Rectal smooth muscle tissue (tissue), 1 donor: ENCODE data around the gene MYO1E.

Source experiments
- H3K27ac ChIP-seq: one replicate; pipeline ENCODE4 v1.7.0; 2013; ENCODE audit warnings: low read depth, low read length, inconsistent platforms
- H3K27me3 ChIP-seq: one replicate; pipeline ENCODE4 v1.7.0; 2013; ENCODE audit warnings: low read length; ENCODE audit not compliant: control insufficient read depth, insufficient read depth
- H3K36me3 ChIP-seq: one replicate; pipeline ENCODE4 v1.7.0; 2013; ENCODE audit warnings: low read length; ENCODE audit not compliant: control insufficient read depth, insufficient read depth
- H3K4me1 ChIP-seq: one replicate; pipeline ENCODE4 v1.7.0; 2013; ENCODE audit warnings: low read length; ENCODE audit not compliant: control insufficient read depth, insufficient read depth
- H3K4me3 ChIP-seq: one replicate; pipeline ENCODE4 v1.7.0; 2013; ENCODE audit warnings: low read length
- H3K9ac ChIP-seq: one replicate; pipeline ENCODE4 v1.7.0; 2013; ENCODE audit warnings: low read length

Gene MYO1E

DNA sequence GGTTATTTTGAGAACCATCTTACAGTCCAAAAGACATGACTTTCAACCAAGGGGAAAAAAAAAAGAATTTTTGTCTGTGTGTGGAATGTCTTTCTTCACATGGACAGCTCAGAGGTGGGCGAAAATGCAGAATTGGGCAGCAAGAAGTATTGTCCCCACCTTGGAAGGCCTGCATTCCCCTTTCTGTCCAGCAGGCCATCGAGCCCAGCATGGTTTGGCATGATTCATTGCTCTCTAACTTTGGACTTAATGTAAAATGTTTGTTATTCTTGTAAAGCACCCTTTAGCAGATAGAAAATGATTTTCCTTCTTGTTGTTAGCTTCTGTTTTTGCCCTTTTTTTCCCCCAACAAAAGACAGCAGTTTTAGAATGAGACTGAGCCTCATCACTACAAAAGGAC, 12.4 kb downstream of the MYO1E start:
- H3K27me3 ChIP-seq, result no peaks in the 10 kb centered on the region

DNA sequence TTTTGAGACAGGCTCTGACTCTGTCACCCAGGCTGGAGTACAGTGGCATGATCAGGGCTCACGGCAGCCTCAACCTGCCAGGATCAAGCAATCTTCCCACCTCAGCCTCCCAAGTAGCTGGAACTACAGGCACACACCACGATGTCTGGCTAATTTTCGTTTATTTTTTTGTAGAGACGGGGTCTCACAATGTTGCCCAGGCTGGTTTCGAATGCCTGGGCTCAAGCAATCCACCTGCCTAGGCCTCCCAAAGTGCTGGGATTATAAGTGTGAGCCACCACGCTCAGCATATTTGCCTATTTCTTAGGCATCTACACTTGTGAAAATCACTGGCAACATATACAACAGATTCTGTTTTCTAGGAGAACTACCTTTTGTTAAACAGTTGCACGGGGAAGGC, 16.9 kb downstream of the MYO1E start:
- Histone ChIP-seq H3K9ac (no peak overlapping the region), H3K4me3 (no peak overlapping the region), H3K27me3 (no peaks in the 10 kb centered on the region), H3K36me3 (no peaks in the 10 kb centered on the region), H3K27ac (no peak overlapping the region), H3K4me1 (no peaks in the 10 kb centered on the region)

More for the DNA sequence above, 12.4 kb downstream of the MYO1E start:
- H3K9ac ChIP-seq, result no peak overlapping the region
- H3K27ac ChIP-seq, result no peak overlapping the region
- no peaks in the 10 kb centered on the region for H3K36me3 ChIP-seq
- H3K4me3 ChIP-seq, result no peak overlapping the region
- H3K4me1 ChIP-seq, result no peaks in the 10 kb centered on the region

DNA sequence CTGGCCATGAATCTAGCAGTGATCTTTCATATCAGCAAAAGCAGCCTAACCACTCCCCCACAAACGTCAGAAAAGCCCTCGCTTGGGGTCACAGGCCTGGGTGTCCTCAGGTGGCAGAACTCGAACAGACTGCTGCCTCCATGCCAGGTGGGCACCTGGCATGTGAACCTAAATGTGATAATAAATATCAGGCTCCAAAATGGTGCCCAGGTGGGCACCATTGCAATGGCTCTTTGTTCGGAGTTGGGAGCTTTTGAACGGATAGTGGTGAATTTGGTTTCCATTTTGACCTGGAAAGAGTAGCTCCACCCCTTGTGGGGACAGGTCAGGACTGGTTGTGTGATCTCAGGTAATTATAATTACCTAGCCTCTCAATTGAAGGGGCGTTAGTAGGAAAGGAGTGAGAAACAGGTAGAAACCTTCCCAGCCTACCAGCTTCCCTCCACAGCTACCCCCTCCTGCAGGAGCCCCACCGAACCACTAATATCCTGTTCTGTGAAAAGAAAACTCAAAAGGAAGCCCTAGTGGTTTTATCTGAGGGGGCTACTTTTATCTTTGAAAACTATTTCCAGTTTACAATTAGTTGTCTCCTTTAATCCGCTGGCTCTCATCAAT, 18.1 kb downstream of the MYO1E start:
- no peak overlapping the region for H3K4me3 ChIP-seq
- H3K9ac ChIP-seq, result no peak overlapping the region
- no peak overlapping the region for H3K27ac ChIP-seq
- no peaks in the 10 kb centered on the region for H3K27me3 ChIP-seq
- H3K4me1 ChIP-seq, result no peaks in the 10 kb centered on the region
- no peaks in the 10 kb centered on the region for H3K36me3 ChIP-seq

DNA sequence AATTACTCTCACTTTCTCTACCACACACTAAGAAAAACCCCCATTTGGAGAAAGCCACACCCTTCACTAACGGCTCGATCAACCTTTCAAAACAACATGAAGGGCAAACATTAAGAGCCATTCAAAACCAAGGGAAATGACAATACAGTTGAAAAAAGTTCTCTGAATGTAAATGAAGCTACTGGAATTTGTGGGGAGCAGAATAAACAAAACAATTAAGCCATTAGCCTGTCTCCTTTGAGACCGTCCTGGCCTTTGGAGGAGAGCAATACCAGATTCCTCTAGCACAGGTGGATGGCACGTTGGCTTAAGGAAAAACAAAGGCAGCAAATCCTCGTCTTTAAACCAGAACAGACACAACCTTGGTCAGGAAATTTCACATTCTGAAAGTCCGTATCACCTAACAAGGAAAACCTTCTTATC, 18.7 kb downstream of the MYO1E start:
- Histone ChIP-seq H3K4me1 (no peaks in the 10 kb centered on the region), H3K36me3 (no peaks in the 10 kb centered on the region), H3K27ac (no peak overlapping the region), H3K27me3 (no peaks in the 10 kb centered on the region), H3K9ac (no peak overlapping the region), H3K4me3 (no peak overlapping the region)

DNA sequence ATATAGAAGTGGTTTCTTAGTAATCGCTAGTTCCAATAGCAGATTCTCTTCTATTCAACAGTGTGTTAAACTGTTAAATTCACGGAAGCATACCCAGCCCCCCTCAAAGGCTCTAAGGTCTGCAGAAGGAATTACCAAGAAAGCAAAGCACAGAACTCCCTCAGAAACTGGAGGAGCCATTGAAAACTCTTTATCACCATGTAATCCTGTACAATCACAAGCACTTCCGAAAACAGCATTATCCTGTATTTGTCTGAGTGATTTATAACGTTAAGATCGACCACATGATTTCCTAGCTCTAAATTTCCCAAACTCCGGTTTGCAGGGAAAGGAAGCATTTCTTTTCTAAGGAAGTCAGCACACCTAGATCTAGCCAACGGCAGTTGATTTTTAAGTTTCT, 20.0 kb downstream of the MYO1E start:
- no peaks in the 10 kb centered on the region for H3K27me3 ChIP-seq
- H3K36me3 ChIP-seq, result no peaks in the 10 kb centered on the region
- H3K9ac ChIP-seq, result no peak overlapping the region
- no peak overlapping the region for H3K27ac ChIP-seq
- H3K4me3 ChIP-seq, result no peak overlapping the region
- H3K4me1 ChIP-seq, result no peaks in the 10 kb centered on the region

DNA sequence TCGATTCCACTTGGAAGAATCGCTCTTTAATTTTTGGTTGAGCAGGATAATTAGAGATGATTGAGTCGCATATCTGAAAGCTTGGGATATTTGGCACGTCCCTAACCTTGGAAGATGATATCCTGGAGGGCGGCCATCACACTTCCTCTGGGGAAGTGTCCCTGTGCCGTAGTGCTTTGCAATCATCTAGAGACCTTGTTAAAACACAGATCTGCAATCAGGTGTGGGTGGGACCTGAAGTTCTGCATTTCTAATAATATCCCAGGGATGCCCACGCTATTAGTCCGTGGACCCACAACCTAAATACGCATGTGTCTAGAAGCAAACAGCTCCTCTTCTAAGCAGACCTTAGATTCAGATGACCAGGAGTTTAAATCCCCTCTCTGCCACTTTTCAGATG, 20.5 kb downstream of the MYO1E start:
- H3K36me3 ChIP-seq, result no peaks in the 10 kb centered on the region
- H3K4me1 ChIP-seq, result no peaks in the 10 kb centered on the region
- no peak overlapping the region for H3K27ac ChIP-seq
- no peak overlapping the region for H3K9ac ChIP-seq
- no peaks in the 10 kb centered on the region for H3K27me3 ChIP-seq
- no peak overlapping the region for H3K4me3 ChIP-seq

DNA sequence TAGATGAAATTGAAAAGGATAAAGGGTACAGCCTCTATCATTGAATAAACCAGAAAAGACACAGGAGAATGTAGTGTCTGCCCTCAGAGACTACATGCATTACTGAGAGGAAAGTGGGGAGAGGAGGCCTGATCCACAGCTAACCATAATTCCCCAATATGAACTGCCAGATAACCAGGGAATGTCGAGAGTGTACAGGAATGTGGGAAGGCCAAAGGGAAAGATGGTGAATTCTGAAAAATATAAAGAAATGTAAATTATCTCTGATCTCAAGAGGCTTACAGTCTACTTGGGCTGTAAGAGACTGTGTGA, 22.3 kb downstream of the MYO1E start:
- H3K27ac ChIP-seq, result no peak overlapping the region
- no peaks in the 10 kb centered on the region for H3K4me1 ChIP-seq

DNA sequence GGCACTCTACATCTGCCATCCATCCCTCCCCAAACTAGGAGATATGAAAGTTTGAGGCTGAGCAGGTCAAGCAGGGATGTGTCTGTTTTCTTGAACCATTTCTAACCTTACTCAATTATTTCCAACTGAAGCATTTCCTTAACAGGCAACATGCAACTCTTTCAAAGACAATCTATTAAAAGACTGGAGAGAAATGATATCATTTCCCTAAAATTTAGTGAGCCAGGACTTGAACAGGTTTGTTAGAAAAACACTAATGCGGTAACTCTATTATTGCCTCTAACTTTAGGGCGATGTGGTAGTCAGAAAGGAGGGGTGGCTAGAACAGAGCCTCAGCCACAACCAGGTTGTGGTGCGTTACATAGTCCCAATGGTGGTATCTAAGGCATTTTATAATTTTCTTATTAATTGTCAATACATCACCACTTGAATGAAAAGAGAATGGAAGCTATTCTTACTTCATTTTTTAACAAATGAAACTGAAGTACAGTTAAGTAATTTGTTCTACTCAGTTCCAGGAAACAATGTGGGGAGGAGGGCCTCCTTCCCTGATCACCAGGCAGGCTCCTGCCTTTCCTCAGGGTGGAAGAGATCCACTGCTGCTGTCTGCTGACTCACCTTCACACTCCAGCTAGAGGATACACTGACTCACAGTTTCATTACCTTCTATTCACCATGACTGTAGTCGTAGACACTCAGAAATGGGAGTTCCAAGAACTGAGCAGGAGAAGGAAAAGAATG, 22.8 kb downstream of the MYO1E start:
- no peaks in the 10 kb centered on the region for H3K27me3 ChIP-seq
- H3K4me3 ChIP-seq, result no peak overlapping the region

More for the DNA sequence above, 22.3 kb downstream of the MYO1E start:
- Histone ChIP-seq H3K27me3 (no peaks in the 10 kb centered on the region), H3K36me3 (no peaks in the 10 kb centered on the region), H3K4me3 (no peak overlapping the region), H3K9ac (no peak overlapping the region)

DNA sequence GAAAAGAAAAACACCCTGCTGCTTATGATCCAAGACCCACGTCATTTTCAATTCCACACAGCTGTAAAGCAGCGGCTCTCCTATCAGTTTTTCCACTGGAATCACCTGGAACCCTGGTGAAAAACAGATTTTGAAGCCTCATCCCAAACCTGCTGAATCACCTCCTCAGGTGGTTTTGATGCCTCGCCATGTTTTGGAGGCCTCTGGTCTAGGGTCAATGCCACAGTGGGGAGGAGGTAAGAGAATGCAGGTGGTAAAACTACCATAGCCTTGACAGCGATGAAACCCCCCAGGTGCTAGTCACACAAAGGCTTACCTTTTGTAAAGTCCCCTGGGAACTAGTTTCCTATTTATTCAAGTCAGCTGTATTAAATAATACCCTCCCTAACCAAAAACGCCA, 24.8 kb downstream of the MYO1E start:
- Histone ChIP-seq H3K9ac (no peak overlapping the region), H3K36me3 (no peaks in the 10 kb centered on the region), H3K27ac (no peak overlapping the region), H3K27me3 (no peaks in the 10 kb centered on the region), H3K4me1 (no peaks in the 10 kb centered on the region), H3K4me3 (no peak overlapping the region)

More for the DNA sequence above, 22.8 kb downstream of the MYO1E start:
- peak overlapping the region; percentile 6 for H3K27ac ChIP-seq
- no peaks in the 10 kb centered on the region for H3K4me1 ChIP-seq
- no peaks in the 10 kb centered on the region for H3K36me3 ChIP-seq
- no peak overlapping the region for H3K9ac ChIP-seq

DNA sequence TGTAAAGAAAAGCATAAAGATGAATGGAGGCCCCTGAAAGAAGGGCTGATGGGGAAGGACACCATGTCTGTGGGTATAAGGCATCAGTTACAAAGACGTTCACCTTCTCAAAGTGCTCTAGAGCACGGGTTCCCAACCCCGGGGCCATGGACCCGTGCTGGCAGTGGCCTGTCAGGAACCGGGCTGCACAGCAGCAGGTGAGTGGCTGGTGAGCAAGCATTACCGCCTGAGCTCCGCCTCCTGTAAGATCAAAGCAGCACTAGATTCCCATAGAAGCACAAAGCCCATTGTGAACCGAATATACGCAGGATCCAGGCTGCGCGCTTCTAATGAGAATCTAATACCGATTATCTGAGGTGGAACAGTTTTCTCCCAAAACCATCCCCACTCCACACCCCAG, 25.7 kb downstream of the MYO1E start:
- Histone ChIP-seq H3K9ac (no peak overlapping the region), H3K4me1 (no peaks in the 10 kb centered on the region), H3K36me3 (no peaks in the 10 kb centered on the region), H3K4me3 (no peak overlapping the region), H3K27ac (no peak overlapping the region), H3K27me3 (no peaks in the 10 kb centered on the region)

DNA sequence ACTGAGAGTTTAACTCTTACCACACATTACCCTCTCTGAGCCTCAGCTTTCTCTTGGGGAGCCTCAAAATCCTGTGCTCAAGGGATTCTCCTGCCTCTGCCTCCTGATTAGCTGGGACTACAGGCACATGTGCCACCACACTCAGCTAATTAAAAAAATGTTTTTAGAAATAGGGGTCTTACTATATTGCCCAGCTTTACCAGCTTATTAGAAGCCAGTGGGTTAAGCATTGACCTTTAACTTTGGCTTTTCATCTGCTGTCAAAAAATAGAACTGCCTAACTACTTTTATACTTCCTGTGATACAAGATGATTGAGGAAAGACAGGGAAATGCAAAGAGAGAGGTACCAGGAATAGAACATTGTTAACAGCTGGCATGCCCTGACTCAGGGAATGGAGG, 27.3 kb downstream of the MYO1E start:
- Histone ChIP-seq H3K36me3 (no peaks in the 10 kb centered on the region), H3K27ac (no peak overlapping the region), H3K4me3 (no peak overlapping the region), H3K9ac (no peak overlapping the region), H3K27me3 (no peaks in the 10 kb centered on the region), H3K4me1 (no peaks in the 10 kb centered on the region)

DNA sequence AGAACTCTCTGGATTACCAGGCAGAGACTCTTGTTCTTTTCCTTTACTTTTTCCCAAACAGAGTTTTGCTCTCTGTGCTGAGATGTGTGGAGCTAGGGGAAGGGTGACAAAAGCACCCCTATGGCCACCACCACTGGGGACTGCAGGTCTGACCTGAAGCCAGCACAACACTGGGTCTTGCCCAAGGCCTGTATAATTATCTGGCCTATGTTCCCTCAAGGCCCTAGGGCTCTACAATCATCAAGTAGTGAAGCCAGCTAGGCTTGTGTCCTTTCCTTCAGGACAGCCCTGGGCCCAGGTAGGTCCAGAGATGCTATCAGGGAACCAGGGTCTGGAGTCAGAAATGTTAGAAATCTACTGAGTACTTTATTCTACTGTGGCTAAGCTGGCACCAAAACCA, 28.4 kb downstream of the MYO1E start:
- Histone ChIP-seq H3K27ac (no peak overlapping the region), H3K9ac (no peak overlapping the region), H3K4me3 (no peak overlapping the region), H3K36me3 (no peaks in the 10 kb centered on the region), H3K27me3 (no peaks in the 10 kb centered on the region), H3K4me1 (no peaks in the 10 kb centered on the region)

DNA sequence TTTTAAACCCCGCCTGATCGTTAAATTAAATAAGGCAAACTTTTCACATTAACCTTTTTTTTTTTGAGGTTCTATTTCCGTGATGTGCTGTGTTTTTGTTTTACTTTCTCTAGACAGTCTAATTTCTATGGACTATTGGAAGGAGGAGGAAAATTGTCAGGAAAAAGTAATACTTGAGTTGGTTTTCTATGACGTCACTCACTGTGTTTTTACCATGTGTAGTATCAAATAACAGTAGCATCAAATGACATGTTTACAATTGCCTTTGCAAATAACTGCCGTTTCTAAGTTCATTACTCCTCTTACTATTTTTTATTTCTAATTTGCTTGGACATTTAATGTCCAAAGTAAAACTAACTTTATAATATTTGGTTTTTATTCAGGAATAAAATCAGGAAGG, 32.3 kb downstream of the MYO1E start:
- peaks cover under 1% of the 10 kb centered on the region for H3K4me1 ChIP-seq
- no peaks in the 10 kb centered on the region for H3K36me3 ChIP-seq
- H3K9ac ChIP-seq, result no peak overlapping the region
- no peaks in the 10 kb centered on the region for H3K27me3 ChIP-seq
- H3K4me3 ChIP-seq, result no peak overlapping the region
- no peak overlapping the region for H3K27ac ChIP-seq
